Stimulated activated CD4-positive, alpha-beta T cell treated with anti-CD3 and anti-CD28 coated beads, Interleukin-2, amount 100 ng/mL, for 4 hours (primary cell): Measurements from ENCODE around the gene MID1.

Source experiments
- DNase-seq: peaks from one replicate; pipeline ENCODE4 v3.0.0-alpha.2; 2020; ENCODE audit warnings: low read depth

The MID1 gene

GRCh38 chrX:10429908-10430307 lies 190.5 kb downstream of the MID1 start:
- no peak for DNase-seq

GRCh38 chrX:10427249-10427648 lies 193.1 kb downstream of the MID1 start:
- no peak for DNase-seq

- no peak for DNase-seq
These were observed 196.7 kb downstream of the MID1 start for GRCh38 chrX:10423716-10424115.

GRCh38 chrX:10420134-10420533 lies 200.3 kb downstream of the MID1 start:
- no peak for DNase-seq

GRCh38 chrX:10416424-10416823 lies 204.0 kb downstream of the MID1 start:
- no peak for DNase-seq

GRCh38 chrX:10415306-10416001 lies 204.9 kb downstream of the MID1 start:
- DNase-seq: no peak

- DNase-seq: no peak
These were observed 205.5 kb downstream of the MID1 start for GRCh38 chrX:10414862-10415261.

- DNase-seq: no peak
These were observed 206.1 kb downstream of the MID1 start for GRCh38 chrX:10414156-10414824.

- DNase-seq: no peak
These were observed 215.9 kb downstream of the MID1 start for GRCh38 chrX:10404436-10404835.

- no peak for DNase-seq
These were observed 219.1 kb downstream of the MID1 start for GRCh38 chrX:10401239-10401638.

GRCh38 chrX:10399043-10399741 lies 221.2 kb downstream of the MID1 start:
- no peak for DNase-seq

- DNase-seq: no peak
These were observed 222.2 kb downstream of the MID1 start for GRCh38 chrX:10398215-10398614.

- no peak for DNase-seq
These were observed 223.0 kb downstream of the MID1 start for GRCh38 chrX:10397349-10397748.

GRCh38 chrX:10395643-10396042 lies 224.7 kb downstream of the MID1 start:
- DNase-seq: no peak
